PC-3 (cell line): ENCODE data around the gene TDRKH.

Source experiments
- EZH2phosphoT487 ChIP-seq: fragments of 300-600 bp; sonication (generic); IDR thresholded peaks from 2 replicates; pipeline ENCODE4 v1.6.1; 2018; ENCODE audit warnings: mild to moderate bottlenecking, antibody characterized with exemption, low read length, borderline replicate concordance
- TF ChIP-seq, protein P1 (sequence below): fragments of 300-600 bp; sonication (generic); conservative IDR thresholded peaks from 2 replicates; pipeline ENCODE4 v1.5.1; 2017; ENCODE audit warnings: antibody characterized with exemption, low read depth, mild to moderate bottlenecking, low read length

DNA sequence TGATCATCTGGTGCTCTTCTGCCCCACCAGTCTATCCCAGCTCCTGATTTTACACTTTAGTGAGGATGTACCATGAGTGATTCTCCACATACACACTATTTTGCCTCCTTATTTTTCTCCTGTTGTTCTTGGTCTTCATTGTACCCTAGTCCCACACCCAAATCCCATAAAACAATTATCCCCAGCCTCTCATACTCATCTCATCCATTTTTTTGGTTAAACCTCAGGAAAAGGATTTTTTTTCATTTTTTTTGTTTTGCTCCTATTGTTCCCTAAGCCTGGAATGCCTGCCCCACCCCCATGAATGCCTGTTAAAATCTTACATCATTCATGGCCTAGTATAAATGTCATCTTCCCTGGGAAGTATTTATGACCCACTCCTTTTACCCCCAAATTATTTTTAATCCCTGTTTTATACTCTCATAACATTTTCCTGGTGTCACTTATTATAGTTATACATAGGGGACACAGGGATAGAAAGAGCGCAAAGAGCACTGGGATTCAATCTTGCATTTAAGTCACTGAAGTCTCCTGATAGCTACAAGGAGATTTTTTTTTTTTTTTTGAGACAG, 19.8 kb upstream of the TDRKH start:
- TF ChIP-seq, protein P1, sequence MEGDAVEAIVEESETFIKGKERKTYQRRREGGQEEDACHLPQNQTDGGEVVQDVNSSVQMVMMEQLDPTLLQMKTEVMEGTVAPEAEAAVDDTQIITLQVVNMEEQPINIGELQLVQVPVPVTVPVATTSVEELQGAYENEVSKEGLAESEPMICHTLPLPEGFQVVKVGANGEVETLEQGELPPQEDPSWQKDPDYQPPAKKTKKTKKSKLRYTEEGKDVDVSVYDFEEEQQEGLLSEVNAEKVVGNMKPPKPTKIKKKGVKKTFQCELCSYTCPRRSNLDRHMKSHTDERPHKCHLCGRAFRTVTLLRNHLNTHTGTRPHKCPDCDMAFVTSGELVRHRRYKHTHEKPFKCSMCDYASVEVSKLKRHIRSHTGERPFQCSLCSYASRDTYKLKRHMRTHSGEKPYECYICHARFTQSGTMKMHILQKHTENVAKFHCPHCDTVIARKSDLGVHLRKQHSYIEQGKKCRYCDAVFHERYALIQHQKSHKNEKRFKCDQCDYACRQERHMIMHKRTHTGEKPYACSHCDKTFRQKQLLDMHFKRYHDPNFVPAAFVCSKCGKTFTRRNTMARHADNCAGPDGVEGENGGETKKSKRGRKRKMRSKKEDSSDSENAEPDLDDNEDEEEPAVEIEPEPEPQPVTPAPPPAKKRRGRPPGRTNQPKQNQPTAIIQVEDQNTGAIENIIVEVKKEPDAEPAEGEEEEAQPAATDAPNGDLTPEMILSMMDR, result no peak
- no peak for TF ChIP-seq EZH2phosphoT487
